Glomerular visceral epithelial cell (primary cell): ENCODE data around the gene SLC2A1.
"Not testable (repeated sequence)": the region's sequence is repeated elsewhere in the genome, so short reads cannot be mapped to it uniquely, and the experiment has no call there.

Experiments
- DNase-seq: peaks from one replicate; pipeline ENCODE4 v3.0.0-alpha.2; 2016; ENCODE audit errors: extremely low spot score

The SLC2A1 gene

DNA sequence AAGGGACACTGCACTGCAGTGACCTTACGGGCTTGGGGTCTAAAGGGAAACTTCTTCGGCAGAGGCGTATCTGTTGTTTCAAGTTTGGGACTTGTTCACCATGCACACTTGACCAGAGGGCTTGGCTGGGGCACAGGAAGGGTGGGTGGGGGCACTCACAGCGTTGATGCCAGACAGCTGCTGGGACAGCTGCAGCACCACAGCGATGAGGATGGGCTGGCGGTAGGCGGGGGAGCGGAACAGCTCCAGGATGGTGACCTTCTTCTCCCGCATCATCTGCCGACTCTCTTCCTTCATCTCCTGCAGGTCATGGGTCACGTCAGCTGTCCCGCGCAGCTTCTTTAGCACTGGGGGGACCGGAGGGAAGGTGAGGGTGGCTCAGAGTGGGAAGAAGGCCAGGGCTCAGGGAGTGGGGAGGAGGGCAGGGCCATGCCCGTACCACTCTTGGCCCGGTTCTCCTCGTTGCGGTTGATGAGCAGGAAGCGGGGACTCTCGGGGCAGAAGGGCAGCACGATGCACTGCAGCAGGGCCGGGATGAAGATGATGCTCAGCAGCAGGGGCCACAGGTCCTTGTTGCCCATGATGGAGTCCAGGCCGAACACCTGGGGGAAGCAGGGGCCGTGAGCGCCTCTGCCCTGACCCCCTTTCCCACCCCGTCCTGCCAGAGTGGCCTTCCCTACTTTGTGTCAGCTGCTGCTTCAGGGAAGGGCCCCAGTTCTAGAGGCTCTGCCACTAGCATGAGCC is 29.1 kb downstream of the SLC2A1 start:
- DNase-seq, result no peak

DNA sequence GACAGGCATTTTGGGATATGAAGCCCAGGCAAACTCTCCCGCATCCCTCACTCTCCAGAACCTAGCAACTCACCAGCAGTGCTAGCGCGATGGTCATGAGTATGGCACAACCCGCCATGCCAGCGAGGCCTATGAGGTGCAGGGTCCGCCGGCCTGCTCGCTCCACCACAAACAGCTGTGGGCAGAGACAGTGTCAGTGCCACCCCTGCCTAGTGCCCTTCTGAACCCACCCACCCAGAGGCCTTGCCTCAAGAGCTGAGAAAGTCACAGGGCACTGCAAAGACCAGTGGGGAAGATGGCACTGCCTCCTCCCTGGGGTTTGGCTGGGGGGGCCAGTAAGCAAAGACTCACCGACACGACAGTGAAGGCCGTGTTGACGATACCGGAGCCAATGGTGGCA is 29.8 kb downstream of the SLC2A1 start:
- DNase-seq, result no peak

DNA sequence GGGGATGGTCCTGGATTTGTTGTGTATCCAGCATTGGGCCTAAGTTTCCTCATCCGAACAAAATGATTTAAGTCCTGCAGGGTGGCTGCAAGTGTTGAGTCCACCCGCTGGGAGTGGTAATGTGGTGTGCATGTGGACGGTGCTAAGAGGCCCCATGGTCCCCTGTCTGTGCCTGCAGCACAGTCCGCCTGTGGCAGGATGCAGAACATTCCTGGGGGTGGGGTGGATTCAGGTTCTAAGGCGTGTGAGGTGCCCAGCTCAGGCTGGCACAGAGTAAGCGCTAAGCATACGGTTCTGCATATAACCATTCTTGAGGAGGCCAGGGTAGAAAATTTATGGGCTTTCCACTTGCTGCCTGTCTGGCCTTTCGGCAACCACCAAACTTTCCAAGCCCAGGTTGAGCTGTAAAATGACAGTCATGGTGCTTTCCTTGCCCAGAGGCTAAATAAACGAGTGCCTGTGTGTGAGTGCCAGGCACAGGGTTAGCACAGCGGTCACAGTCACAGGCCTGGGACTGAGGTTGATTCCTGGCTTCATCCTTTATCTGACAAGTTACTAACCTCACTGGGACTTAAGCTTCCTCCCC is 30.7 kb downstream of the SLC2A1 start:
- no peak for DNase-seq

DNA sequence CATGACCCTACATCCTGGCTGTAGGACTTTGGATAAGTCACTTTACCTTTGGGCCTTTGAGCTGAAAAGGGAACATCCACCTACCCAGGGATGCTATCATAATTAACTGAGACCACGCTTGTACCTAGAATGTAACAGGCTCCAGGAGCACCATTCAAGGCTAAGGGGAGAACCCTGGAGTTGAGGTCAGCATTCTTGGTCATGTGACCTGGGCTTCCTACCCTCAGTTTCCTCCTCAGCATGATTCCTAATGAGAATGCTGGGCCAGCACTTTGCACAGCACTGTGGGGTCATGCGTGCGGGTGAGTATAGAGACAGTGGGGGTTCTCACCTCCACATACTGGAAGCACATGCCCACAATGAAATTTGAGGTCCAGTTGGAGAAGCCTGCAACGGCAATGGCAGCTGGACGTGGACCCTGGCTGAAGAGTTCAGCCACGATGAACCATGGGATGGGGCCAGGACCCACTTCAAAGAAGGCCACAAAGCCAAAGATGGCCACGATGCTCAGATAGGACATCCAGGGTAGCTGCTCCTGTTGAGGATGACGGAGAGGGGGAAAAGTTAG is 31.3 kb downstream of the SLC2A1 start:
- DNase-seq, result no peak

DNA sequence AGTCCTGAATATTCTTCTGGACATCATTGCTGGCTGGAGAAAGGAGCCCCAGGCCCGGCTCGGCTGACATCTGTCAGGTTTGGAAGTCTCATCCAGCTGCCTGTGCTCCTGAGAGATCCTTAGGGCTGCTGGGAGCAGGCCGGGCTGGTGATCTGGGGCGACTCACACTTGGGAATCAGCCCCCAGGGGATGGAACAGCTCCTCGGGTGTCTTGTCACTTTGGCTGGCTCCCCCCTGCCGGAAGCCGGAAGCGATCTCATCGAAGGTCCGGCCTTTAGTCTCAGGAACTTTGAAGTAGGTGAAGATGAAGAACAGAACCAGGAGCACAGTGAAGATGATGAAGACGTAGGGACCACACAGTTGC is 31.8 kb downstream of the SLC2A1 start:
- no peak for DNase-seq

DNA sequence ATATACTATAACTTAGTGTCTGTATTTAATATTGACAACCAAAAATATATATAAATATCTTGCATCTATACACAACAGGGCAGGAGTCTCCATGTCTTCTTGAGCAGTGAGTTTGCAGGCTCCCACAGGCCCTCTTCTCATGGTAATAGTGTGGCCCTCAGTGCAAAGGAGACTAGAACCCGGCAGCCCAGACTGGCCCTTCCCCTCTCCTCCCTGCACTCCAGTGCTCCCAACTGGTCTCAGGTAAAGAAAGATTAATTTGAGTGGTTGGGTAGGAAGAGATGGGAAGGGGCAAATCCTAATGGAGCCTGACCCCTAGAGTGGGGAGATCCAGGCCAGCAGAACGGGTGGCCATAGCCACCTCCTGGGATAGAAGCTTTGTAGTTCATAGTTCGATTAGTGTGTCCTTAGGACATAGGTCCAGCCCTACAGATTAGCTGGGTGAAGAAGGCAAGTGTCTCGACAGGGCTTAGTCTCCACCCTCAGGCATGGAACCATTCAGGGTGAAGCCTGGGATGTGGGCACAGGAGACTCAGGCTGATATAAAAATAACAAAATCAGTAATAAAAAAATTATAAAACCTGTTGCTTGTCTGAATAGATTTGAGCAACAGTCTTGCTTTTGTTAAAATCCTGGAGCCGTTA is 32.3 kb downstream of the SLC2A1 start:
- no peak for DNase-seq

DNA sequence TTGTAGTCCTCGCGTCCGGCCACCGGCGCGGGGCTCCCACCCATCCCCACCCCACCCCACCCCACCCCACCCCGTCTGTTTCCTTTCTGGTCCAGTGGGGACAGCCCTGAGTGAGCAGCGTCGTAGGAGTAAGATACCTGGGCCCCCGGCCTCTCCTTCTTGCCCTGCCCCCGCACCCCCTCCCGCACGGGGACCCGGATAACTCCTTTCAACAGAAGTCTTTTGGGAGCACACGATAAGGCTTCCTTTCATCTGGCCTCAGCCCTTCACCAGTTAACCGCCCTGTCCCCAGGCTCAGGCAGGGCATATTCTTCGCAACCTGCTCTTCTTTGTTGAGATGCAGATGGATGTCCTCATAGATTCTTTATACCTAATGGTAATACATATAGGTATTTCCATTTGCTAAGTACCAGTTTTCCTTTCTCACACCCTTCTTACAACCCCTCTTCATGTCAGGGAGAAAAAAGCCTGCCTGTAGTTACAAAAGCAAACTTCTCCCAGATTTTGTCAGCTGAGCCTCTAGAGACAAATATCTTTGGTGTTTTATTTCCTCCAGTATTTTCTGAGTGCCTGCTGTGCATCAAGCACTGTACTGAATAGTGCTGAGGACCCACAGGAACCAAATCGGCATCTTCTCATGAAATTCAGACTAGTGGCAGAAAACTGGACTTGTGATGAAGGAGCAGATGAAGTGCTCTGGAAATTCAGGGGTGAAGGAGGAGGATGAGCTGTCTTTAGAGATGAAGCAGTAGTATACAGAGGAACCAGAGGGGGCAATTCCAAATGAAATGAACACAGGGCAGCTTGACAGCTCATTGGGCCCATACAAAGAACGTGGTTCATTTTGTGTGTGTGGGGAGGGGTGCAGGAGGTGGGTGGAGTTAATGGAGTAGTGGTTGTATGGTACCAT is 33.6 kb downstream of the SLC2A1 start:
- DNase-seq, result no peak

DNA sequence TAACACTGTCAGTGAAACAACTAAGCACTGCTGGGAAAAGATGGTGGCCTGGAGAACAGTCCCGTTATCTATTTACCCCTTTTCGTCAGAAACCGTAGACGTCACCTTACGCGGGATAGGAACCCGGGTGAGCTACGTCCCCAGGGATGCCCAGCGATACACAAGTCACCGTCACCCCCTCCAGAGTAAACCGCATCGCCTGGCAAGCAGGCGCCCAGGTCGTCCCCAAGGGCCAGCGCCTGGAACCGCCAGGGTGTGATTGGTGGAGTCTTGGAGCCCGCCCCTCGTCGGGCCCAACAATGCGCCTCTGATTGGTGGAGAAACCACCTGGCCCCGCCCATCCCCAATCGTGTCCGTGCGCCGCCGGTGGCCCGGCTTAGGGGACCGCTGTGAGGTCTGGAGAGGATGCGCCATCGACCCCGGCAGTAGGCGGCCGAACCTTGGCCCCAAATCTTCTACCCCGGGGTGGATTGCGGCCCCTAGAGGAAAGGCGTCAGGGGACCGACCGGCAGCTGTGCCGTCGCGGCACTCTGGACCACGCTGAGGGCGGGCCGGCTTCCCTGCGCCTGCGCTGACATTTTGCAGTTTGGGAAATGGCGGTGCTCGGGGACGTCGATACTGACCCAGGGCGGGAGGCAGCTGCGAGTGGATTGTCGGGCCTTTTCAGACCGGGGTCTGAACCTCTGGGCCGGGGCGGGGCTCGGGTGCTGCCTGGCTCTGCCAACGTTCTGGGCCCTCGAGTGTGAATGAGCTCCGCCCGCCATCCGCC is 34.4 kb downstream of the SLC2A1 start:
- DNase-seq, result peak; percentile 85

DNA sequence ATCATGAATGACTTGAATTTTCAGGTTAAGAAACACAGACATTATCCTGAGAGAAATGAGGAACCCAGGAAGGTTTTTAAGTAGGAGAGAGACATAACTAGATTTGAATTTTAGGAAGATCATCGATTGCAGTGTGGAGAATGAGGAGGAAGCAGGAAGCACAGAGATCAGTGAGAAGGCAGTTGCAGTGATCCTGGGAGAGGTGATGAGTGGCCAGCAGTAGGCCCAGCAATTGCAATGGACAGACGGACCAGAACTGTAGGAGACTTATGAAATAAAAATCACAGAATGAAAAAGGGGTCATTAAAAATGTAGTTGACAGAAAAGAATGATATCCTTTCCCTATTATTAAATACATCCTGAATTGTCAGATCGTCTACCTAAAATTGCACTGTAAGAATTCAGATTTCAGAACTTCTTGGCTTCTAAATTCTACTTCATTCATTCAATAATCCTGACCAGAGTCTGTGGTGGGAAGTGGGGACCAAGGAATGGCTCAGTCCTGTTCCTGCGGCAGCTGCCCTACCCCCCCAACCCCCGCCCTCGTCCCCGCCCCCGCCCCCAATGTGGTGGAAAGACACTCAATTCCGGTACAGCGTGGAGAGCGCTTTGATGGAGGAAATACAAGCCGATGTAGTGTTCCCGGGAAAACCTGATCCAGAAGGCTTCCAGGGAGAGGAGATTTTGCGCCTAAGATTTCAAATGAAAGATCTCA is 35.1 kb downstream of the SLC2A1 start:
- DNase-seq, result no peak

DNA sequence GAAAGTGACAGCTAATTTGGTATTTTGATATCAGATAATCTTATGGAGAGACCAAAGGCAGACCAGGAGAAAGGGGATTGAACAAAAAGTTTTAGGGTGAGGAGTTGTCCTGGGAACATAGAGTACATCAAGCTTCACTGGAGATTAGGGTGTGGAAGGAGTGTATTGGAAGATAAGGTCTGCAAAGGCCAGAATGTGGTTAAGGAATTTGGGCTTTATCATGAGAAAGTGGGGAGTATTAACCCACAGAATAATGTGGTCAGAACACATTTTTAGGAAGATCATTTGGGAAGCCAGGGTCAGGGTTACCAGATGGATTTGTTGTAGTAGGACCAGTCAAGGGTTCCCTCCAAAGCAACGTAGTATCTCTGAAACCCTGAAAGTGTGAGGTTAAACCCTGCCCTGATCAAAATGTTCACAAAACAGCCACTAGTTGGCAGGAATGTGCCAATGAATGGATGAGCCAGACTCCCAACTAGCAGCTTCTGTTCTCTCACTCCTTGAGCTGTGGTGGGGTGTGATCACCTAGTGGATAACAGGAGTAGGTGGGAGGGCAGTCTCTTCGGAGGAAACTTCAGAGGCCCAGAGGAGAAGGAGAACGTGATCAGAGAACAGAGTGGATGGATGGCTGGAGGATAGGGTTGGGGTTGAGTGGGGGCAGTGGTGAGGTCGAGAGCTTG is 35.8 kb downstream of the SLC2A1 start:
- peak; percentile 84 for DNase-seq

DNA sequence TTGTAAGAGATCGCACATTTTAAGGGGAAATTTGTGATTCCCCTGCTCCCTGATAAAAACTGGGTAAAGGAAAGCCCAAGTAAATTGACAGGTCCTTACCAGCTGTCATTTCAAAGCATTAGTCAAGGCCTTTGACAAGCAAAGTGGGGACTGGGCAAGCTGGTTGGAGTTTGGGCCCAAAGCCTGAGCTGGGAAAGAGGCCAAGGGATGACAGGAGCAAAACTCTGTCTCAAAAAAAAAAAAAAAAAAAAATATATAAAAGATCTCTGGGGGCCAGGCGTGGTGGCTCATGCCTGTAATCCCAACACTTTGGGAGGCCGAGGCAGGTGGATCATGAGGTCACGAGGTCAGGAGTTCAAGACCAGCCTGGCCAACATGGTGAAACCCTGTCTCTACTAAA is 36.9 kb downstream of the SLC2A1 start:
- no peak for DNase-seq

DNA sequence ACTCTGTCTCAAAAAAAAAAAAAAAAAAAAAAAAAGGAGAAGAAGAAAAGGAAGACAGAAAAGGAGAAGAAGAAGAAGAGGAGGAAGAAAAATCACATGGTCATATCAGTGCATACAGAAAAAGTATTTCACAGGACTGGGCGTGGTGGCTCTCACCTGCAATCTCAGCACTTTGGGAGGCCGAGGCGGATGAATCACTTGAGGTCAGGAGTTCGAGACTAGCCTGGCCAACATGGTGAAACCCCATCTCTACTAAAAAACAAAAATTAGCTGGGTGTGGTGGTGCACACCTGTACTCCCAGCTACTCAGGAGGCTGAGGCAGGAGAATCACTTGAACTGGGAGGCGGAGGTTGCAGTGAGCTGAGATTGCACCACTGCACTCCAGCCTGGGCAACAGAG is 39.0 kb downstream of the SLC2A1 start:
- not testable (repeated sequence) for DNase-seq

DNA sequence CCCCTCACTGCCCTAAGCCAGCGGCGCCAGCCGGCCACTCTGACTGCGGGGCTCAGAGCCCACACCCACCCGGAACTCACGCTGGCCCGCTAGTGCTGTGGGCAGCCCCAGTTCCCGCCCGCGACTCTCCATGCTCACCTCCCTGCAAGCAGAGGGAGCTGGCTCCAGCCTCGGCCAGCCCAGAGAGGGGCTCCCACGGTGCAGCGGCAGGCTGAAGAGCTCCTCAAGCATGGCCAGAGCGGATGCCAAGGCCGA is 41.5 kb downstream of the SLC2A1 start:
- no peak for DNase-seq

DNA sequence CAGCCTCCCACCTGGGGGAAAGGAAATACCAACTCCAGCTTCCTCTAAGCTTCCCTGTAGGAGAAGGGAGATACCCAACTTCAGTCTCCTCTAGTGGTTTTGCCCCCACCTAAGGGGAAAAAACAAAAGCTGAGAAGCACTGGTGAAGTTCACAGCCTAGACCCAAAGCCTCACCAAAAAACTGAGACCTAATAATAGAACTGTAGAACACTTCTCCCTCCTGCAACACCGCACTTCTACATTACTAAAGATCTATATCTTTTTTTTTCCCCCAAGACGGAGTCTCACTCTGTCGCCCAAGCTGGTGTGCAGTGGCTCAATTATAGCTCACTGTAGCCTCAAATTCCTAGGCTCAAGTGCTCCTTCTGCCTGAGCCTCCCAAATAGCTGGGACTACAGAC is 43.2 kb downstream of the SLC2A1 start:
- no peak for DNase-seq

DNA sequence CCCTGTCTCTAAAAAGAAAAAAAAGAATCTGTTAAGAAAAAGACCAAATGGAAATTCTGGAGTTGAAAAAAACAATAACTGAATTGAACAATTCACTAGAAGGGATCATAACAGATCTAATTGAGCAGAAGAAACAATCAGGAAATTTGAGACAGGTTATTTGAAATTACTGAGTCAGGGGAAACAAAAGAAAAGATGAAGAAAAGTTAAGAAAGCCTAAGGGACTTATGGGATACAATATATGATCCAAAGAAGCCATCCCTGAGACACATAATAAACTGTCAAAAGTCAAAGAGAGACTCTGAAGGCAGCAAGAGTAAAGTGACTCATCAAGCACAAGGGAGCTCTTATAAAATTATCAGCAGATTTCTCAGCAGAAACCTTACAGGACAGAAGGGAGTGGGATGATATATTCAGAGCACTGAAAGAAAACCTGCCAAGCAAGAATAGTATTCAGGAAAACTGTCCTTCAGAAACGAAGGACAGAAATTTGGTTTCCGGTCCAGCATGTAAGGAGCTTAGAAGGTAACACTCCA is 44.5 kb downstream of the SLC2A1 start:
- no peak for DNase-seq

DNA sequence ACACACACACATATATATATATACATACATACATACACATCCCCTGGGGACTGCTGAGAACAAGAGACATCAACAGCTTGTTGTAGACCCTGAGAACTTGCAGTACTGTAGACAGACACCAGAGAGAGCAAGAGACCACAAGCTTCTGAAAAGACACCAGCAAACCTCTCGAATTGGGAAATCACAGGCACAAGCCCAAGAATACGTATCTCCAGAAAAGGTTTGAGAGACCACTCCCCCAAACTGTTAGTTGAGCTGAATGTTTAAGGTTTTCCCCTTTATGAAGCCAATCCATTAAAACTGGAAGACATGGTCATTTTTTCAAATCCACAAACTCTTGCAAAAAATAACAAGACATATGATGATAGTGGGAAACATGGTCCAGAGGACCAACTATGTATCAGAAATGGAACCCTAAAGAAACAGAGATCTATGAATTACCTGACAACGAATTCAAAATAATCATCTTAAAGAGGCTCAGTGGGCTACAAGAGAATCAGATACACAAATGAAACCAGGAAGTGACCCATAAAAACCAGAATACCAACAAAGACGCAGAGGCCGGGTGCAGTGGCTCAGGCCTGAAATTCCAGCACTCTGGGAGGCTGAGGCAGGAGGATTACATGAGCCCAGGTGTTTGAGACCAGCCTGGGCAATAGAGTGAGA is 45.1 kb downstream of the SLC2A1 start:
- DNase-seq, result peak; percentile 81

DNA sequence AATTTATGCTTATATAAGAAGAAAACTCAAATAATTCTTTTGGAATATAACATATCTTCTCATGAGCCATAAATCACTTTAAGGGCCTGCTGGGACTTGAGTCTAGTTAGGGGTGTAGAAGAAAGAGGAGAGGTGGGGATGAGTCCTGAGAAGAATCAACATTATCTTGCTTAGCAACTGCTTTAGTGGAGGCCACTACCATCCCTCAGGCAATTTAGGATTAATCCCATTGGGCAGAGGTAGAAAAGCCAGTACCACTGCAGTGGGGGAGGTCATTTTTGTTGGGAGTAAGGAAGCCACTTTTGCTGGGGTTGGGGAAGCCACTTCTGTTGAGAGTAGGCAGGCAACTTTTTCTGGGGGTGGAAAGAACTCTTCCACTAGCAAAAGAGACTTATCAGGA is 47.7 kb downstream of the SLC2A1 start:
- DNase-seq, result no peak

DNA sequence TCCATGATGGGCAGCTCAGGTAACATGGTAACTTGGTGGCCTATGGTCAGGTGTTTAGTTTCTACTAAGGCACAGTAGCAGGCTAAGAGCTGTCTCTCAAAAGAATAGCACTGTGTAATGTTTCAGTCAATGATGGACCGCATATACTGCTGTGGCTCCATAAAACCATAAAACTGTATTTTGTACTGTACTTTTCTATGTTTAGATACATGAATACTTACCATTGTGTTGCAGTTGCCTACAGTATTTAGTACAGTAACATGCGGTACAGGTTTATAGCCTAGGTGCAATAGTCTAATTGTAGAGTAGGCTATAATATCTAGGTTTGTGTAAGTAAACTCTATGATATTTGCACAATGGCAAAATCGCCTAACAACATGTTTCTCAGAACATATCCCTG is 50.6 kb downstream of the SLC2A1 start:
- DNase-seq, result no peak

DNA sequence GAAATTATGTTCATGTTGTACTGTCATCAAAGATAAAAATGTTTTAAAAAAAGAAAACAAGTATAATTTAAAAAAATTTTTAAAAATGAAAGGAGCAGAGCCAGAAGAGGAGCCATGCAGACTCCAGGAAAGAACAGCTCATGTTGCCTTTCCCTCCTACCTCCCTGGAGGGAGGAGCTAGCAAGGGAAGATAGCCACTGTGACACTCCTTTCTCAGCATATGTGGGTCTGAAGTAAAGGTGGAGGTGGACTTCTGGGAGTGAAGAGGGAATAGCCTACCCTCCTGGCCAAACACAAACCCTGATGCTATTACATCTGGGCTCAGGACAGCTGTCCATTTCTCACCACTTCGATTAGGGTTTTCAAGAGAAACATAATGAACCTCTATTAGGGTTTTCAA is 54.2 kb downstream of the SLC2A1 start:
- DNase-seq, result no peak
